GM12891 (cell line): ENCODE measurements around the gene LRP1.

Experiments
- POLR2A ChIP-seq: IDR thresholded peaks from 2 replicates; pipeline ENCODE4 v1.6.1; 2011; ENCODE audit warnings: low read depth, low read length, control low read depth
- POLR2AphosphoS5 ChIP-seq: IDR thresholded peaks from 2 replicates; pipeline ENCODE4 v1.6.1; 2011; ENCODE audit warnings: low read depth, low read length, control low read depth
- SPI1 ChIP-seq: IDR thresholded peaks from 2 replicates; pipeline ENCODE4 v1.6.1; 2011; ENCODE audit warnings: low read depth, low read length, control low read depth
- TAF1 ChIP-seq: IDR thresholded peaks from 2 replicates; pipeline ENCODE4 v1.6.1; 2011; ENCODE audit warnings: low read depth, low read length, control low read depth

- no peak for TF ChIP-seq POLR2AphosphoS5
- TF ChIP-seq POLR2A = no peak
- TF ChIP-seq SPI1 = no peak
- no peak for TF ChIP-seq TAF1
These were observed 53.4 kb downstream of the LRP1 start for GRCh38 chr12:57181561-57182155.
